ENCODE measurements around the gene LRRFIP1.

DNA sequence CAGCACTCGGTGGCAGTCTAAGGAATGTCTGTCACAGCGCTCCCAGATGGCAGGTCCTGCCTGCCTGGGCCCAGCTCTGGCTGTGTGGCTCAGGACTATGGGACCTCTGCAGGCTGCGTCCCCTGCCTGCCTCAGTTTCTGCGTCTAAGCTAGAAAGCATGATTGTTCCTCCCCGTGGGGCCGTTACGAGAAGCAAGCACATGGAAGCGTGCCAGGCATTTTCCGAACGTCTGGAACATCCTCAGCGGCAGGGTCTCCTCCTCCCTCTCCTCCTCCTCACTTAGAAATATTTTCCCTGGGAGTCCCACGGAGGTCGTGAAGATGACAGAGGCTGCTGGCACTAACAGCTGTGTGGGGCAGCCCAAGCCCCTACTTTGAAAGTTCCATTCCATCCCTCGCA is 43.3 kb downstream of the LRRFIP1 start:
- no peak for TF ChIP-seq POLR2A (IDR thresholded peaks at IDR 0.05)
- TF ChIP-seq, protein P1, sequence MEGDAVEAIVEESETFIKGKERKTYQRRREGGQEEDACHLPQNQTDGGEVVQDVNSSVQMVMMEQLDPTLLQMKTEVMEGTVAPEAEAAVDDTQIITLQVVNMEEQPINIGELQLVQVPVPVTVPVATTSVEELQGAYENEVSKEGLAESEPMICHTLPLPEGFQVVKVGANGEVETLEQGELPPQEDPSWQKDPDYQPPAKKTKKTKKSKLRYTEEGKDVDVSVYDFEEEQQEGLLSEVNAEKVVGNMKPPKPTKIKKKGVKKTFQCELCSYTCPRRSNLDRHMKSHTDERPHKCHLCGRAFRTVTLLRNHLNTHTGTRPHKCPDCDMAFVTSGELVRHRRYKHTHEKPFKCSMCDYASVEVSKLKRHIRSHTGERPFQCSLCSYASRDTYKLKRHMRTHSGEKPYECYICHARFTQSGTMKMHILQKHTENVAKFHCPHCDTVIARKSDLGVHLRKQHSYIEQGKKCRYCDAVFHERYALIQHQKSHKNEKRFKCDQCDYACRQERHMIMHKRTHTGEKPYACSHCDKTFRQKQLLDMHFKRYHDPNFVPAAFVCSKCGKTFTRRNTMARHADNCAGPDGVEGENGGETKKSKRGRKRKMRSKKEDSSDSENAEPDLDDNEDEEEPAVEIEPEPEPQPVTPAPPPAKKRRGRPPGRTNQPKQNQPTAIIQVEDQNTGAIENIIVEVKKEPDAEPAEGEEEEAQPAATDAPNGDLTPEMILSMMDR (IDR thresholded peaks at IDR 0.05): no peak
- TF ChIP-seq EP300 (IDR thresholded peaks at IDR 0.05): no peak

All from ovary (tissue), 3 donors.